HG03139 (cell line): ENCODE data around the gene SOX9.
"Not testable (repeated sequence)": the region's sequence is repeated elsewhere in the genome, so short reads cannot be mapped to it uniquely, and the experiment has no call there.

Experiments
- ATAC-seq: cut with Tn5 transposase; IDR thresholded peaks from one replicate; pipeline ENCODE4 v1.9.1; 2021; ENCODE audit not compliant: unreplicated experiment

SOX9 gene

DNA sequence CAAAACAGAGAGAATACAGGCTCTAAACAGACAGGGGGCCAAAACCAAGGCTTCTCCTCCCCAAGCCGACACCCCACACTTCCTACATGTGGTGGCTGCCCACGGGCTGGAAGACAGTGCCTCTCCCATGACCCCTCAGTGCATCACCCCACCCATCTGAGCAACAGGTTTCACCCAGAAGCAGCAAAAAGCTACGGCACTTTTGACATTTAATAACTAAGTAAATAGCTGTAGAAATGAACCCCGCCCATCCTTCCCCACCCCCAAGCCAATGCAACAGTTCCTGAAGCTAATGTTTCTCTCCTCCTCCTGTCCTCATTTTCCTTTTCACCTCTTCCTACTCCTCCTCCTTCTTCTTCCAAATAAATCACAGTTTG lies 9.9 kb upstream of the SOX9 start:
- ATAC-seq, result no peak

- ATAC-seq, result no peak
Observed at GRCh38 chr17:72111336-72111923, 9.4 kb upstream of the SOX9 start.

- not testable (repeated sequence) for ATAC-seq
Observed at GRCh38 chr17:72111926-72112325, 8.9 kb upstream of the SOX9 start.

DNA sequence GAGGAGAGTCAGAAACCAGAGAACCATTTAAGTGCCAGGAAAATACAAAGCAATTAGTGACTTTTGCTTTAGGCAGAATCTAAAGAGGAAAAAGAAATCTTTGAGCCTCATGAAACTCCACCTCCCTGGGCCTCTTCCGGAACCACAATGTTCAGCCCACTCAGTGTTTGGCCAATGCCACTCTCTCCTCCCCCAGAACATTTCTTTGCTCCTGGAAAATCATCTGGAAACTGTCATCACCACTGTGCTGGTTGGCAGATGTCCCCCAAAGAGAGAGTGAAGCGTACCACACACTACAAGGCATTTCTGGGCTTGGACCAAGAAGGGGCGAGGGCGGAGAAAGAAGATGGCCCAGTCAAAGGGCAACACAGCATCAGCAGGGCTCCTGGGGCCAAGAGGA lies 7.1 kb upstream of the SOX9 start:
- ATAC-seq, result no peak

DNA sequence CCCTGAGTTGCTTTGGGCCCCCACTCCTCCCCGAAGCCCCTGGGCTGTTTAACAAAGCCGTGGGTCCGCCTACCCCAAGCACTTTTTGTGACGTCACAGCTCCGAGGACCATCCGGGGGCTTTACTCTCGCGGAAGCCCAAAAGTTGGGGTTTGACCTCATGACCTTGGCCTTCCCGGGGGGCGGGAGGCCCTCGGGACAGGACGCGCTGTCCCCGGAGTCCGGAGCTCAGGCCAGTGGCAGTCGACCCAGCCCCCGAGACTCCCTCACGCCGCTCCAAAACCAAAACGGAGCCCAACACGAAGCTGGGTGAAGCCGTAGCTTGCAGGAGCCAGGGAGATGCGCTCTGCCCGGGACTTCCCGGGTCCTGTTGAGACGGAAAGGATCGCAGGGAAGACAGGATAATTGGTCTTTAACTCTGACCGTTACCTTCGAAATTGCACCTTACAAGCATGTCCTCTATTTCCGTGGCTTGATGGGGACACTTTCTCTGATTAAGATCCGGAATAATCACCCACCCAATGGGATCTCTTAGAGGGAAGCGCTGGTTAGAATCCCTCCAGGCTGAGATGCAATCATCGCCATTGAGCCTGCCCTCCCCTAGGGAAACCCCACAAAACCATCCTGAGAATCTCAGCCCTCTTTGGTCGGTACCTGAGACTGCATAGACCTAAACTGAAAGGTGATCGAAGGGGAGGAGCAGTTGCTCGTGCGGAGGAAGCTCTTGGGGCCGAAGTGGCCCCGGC lies 4.9 kb upstream of the SOX9 start:
- ATAC-seq, result no peak

DNA sequence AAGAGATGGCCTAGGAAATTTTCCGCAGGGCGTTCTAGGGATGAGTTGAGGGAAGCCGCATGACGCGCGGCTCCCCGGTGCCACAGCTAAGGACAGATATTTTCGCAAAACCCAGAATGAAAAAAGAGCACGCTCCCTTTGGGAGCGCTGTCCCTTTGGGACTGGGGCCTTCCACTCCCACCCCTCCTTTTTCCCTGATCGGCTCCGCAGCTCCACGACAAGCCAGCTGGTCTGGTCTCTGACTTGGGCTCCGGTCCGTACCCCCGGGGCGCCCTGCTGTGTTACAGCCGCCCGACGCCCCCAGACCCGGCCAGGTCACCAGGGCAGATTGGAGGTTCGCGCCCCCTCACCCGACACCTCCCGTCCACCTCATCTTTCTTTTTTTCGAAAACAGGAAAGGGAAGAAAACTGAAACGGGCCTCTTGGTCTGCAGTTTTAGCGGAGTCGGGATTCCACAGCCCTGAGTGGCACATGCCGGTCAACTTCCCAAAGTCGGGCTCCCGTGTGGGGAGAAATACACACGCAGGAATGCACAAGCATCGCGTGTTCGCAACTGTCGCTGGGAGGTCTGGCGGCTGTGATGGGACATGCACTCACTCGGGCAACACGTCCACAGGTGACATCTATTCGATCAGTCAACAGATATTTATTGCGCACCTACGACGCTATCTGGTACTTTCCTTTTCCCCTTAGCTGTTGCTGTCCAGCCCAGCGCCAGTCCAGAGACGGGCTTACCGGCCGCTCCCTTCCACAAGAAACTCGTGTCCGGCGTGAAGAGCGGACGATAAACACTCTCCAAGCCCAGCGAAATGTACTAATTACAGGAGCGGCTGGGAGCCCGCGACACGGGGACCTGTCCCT lies 3.9 kb upstream of the SOX9 start:
- no peak for ATAC-seq

- ATAC-seq, result no peak
Observed at GRCh38 chr17:72117535-72118334, 3.1 kb upstream of the SOX9 start.

- no peak for ATAC-seq
Observed at GRCh38 chr17:72118335-72119076, 2.3 kb upstream of the SOX9 start.

- no peak for ATAC-seq
Observed at GRCh38 chr17:72119077-72119872, 1.5 kb upstream of the SOX9 start.

GRCh38 chr17:72119873-72120641 lies 763 bp upstream of the SOX9 start:
- no peak for ATAC-seq

DNA sequence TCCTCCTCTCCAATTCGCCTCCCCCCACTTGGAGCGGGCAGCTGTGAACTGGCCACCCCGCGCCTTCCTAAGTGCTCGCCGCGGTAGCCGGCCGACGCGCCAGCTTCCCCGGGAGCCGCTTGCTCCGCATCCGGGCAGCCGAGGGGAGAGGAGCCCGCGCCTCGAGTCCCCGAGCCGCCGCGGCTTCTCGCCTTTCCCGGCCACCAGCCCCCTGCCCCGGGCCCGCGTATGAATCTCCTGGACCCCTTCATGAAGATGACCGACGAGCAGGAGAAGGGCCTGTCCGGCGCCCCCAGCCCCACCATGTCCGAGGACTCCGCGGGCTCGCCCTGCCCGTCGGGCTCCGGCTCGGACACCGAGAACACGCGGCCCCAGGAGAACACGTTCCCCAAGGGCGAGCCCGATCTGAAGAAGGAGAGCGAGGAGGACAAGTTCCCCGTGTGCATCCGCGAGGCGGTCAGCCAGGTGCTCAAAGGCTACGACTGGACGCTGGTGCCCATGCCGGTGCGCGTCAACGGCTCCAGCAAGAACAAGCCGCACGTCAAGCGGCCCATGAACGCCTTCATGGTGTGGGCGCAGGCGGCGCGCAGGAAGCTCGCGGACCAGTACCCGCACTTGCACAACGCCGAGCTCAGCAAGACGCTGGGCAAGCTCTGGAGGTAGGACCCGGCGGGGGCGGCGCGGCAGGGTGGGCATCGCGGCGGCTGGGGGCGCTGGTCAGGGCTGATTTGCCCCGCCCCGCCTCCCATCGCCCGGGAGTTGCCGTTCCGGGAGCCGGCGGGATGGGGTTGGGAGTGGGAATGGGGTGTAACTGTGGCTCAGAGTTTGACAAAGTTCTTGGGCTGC lies 567 bp downstream of the SOX9 start:
- ATAC-seq, result peak; percentile 15

DNA sequence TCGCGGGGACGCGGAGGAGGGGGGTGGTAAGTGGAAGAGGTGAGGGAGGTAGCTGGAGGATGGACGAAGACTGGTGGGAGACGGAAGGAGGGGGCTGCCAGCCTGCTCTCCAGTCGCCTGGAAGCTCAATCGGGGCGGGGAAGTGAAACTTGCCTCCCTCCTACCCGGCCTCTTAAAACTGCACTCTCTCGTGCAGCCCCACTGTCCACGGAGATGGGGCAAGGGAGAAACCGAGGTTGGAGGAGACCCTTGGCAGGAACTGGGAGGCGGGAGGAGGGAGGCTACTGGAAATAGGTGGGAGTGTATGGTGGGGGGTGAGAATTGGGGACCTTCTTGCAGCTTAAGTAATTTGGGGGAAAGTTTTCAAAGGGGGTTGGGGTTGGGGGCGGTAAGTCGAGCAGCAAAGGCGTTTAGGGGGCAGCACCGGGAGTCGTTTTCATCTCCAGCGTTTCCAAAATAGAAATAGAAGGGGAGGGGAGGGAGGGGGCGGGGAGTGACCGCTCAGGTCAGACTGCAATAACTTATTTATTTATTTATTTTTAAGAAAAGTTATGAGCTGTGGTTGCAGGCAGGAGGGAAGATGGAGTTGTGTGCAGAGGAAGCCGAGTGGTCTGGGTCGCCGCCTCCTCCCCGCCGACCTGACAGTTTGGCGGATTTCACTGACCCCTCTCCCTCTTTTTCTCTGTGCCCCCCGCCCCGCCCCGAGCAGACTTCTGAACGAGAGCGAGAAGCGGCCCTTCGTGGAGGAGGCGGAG lies 1.4 kb downstream of the SOX9 start:
- no peak for ATAC-seq

GRCh38 chr17:72122765-72123529 lies 2.1 kb downstream of the SOX9 start:
- no peak for ATAC-seq

GRCh38 chr17:72123530-72124437 lies 3.0 kb downstream of the SOX9 start:
- no peak for ATAC-seq

GRCh38 chr17:72124438-72124775 lies 3.6 kb downstream of the SOX9 start:
- ATAC-seq, result no peak

GRCh38 chr17:72125226-72125651 lies 4.4 kb downstream of the SOX9 start:
- ATAC-seq, result no peak
